ENCODE measurements around the gene CPA4. TPM values are rescaled to one million over a fixed set of nuclear protein-coding genes. Genes with fewer than 3 reads are reported as not detected.

CPA4 gene
- total and polyA plus RNA-seq, 2 experiments from 2014 or later = not detected

- TF ChIP-seq REST (IDR thresholded peaks at IDR 0.05; ENCODE audit: unreplicated experiment) (no peak), ZNF114 (CRISPR knock-in tag; IDR thresholded peaks at IDR 0.05) (no peak), EZH2 (IDR thresholded peaks at IDR 0.05; ENCODE audit: low read depth, unreplicated experiment) (no peak), EZH2phosphoT487 (IDR thresholded peaks at IDR 0.05; ENCODE audit: unreplicated experiment) (no peak)
Measured at GRCh38 chr7:130350945-130351790, 58.2 kb downstream of the CPA4 start (continued).

- H3K27me3 ChIP-seq (ENCODE audit: insufficient read depth) = no peaks in the 10 kb centered on the region
- peaks cover 20% of the 10 kb centered on the region for H3K4me1 ChIP-seq (ENCODE audit: insufficient read depth)
- H4K20me1 ChIP-seq (replicated peaks; ENCODE audit: insufficient read depth) = no peaks in the 10 kb centered on the region
- 0 out of 2 replicates have a peak overlapping the region, but pooled peaks have one; percentile 2 for H3K4me2 ChIP-seq
- no peak for DNase-seq (ENCODE audit: low spot score)
- H3K79me2 ChIP-seq (replicated peaks; ENCODE audit: insufficient read depth) = no peaks in the 10 kb centered on the region
- Mint-ChIP-seq H3K27ac (peak overlapping the region; percentile 21; the same call in 1 of the 2 replicates), H3K4me3 (no peak overlapping the region), H3K4me1 (peaks cover 43% of the 10 kb centered on the region), H3K36me3 (ENCODE audit: low read depth) (no peaks in the 10 kb centered on the region; the same call in 2 of the 3 replicates), H3K27me3 (ENCODE audit: insufficient read depth, low read depth, poor library complexity) (peaks cover 26% of the 10 kb centered on the region), H3K9me3 (0 out of 3 replicates have a peak, but pooled peaks cover 3% of the 10 kb centered on the region)
- peaks cover under 1% of the 10 kb centered on the region; the same call in 1 of the 2 replicates for H3K9me2 ChIP-seq (ENCODE audit: insufficient read depth)
- no peaks in the 10 kb centered on the region for H3K36me3 ChIP-seq (ENCODE audit: insufficient read depth)
- no peak overlapping the region for H3K4me3 ChIP-seq
- H3K27ac ChIP-seq (ENCODE audit: low read depth) = no peak overlapping the region
- H3F3A ChIP-seq (replicated peaks; ENCODE audit: low read depth) = no peaks in the 10 kb centered on the region
- peak overlapping the region; percentile 81 for H2AFZ ChIP-seq
- ATAC-seq = no peak; the same call in 2 of the 3 replicates
- no peak for TF ChIP-seq ETS1 (IDR thresholded peaks at IDR 0.05)
- TF ChIP-seq CTCF (conservative IDR thresholded peaks at IDR 0.05; ENCODE audit: low read depth in 2 of 2) = no peak
- TF ChIP-seq CREB1 (CRISPR knock-in tag; IDR thresholded peaks at IDR 0.05; ENCODE audit: low read depth) = no peak
- no peak for TF ChIP-seq NANOG (IDR thresholded peaks at IDR 0.05; ENCODE audit: borderline replicate concordance)
- no peak for TF ChIP-seq POLR2AphosphoS5 (IDR thresholded peaks at IDR 0.05; ENCODE audit: low read depth)
- no peak for TF ChIP-seq JUNB (IDR thresholded peaks at IDR 0.05; ENCODE audit: unreplicated experiment)
- no peak for TF ChIP-seq ZNF462 (CRISPR knock-in tag; IDR thresholded peaks at IDR 0.05)
- TF ChIP-seq STAT1 (IDR thresholded peaks at IDR 0.05; ENCODE audit: unreplicated experiment) = no peak
Measured at GRCh38 chr7:130351791-130352090, 58.8 kb downstream of the CPA4 start.

Data from GM23338 (cell line).